SK-N-SH (cell line): ENCODE data around the gene PTPN12.

Experiments used
- EP300 ChIP-seq, 2 experiments: IDR thresholded peaks; 2 replicates each; pipeline versions ENCODE4 v1.4.0 to v1.6.1; 2012; ENCODE audit warnings: borderline replicate concordance in 1 of 2, low read depth in 1 of 2, low read length in 1 of 2
- EZH2phosphoT487 ChIP-seq: fragments of 200-600 bp; sonication (generic); IDR thresholded peaks from 2 replicates; pipeline ENCODE4 v1.6.1; 2017; ENCODE audit warnings: low read depth, mixed run types, mild to moderate bottlenecking, antibody characterized with exemption, moderate library complexity, borderline replicate concordance
- GABPA ChIP-seq: IDR thresholded peaks from 2 replicates; pipeline ENCODE4 v1.4.0; 2012; ENCODE audit warnings: low read depth, mild to moderate bottlenecking
- NRF1 ChIP-seq: IDR thresholded peaks from 2 replicates; pipeline ENCODE4 v1.6.1; 2012; ENCODE audit warnings: low read depth, mild to moderate bottlenecking, low read length
- POLR2AphosphoS5 ChIP-seq: IDR thresholded peaks from 2 replicates; pipeline ENCODE4 v1.6.1; 2012; ENCODE audit warnings: low read depth, low read length
- REST ChIP-seq: IDR thresholded peaks from 2 replicates; pipeline ENCODE4 v1.6.1; 2012; ENCODE audit warnings: mild to moderate bottlenecking, low read depth, low read length, moderate library complexity
- RXRA ChIP-seq: IDR thresholded peaks from 2 replicates; pipeline ENCODE4 v1.4.0; 2012; ENCODE audit warnings: low read depth, mild to moderate bottlenecking, borderline replicate concordance
- TAF1 ChIP-seq: IDR thresholded peaks from 2 replicates; pipeline ENCODE4 v1.6.1; 2012; ENCODE audit warnings: low read depth, mild to moderate bottlenecking, low read length, moderate library complexity, borderline replicate concordance
- TCF12 ChIP-seq: IDR thresholded peaks from 2 replicates; pipeline ENCODE4 v1.4.0; 2012
- TEAD4 ChIP-seq: IDR thresholded peaks from 2 replicates; pipeline ENCODE4 v1.4.0; 2012; ENCODE audit warnings: mild to moderate bottlenecking, borderline replicate concordance; ENCODE audit not compliant: insufficient read depth
- YY1 ChIP-seq: IDR thresholded peaks from 2 replicates; pipeline ENCODE4 v1.4.0; 2012; ENCODE audit warnings: low read depth, mild to moderate bottlenecking
- TF ChIP-seq, protein P1 (sequence below): fragments of 200-600 bp; sonication (generic); IDR thresholded peaks from 2 replicates; pipeline ENCODE4 v1.6.1; 2017; ENCODE audit warnings: antibody characterized with exemption, mild to moderate bottlenecking, moderate library complexity
- TF ChIP-seq, protein P2 (sequence below): IDR thresholded peaks from 2 replicates; pipeline ENCODE4 v1.4.0; 2012; ENCODE audit warnings: low read depth
- TF ChIP-seq, protein P3 (sequence below): IDR thresholded peaks from 2 replicates; pipeline ENCODE4; 2012

- TF ChIP-seq EZH2phosphoT487 (no peak), EP300 (IDR thresholded peaks at IDR 0.05; ENCODE audit: borderline replicate concordance in 1 of 2, low read depth in 1 of 2, low read length in 1 of 2) (no peak), TAF1 (no peak), POLR2AphosphoS5 (no peak), TCF12 (no peak), GABPA (no peak), NRF1 (no peak), YY1 (no peak), TEAD4 (no peak), RXRA (no peak), REST (no peak)
- TF ChIP-seq, protein P1, sequence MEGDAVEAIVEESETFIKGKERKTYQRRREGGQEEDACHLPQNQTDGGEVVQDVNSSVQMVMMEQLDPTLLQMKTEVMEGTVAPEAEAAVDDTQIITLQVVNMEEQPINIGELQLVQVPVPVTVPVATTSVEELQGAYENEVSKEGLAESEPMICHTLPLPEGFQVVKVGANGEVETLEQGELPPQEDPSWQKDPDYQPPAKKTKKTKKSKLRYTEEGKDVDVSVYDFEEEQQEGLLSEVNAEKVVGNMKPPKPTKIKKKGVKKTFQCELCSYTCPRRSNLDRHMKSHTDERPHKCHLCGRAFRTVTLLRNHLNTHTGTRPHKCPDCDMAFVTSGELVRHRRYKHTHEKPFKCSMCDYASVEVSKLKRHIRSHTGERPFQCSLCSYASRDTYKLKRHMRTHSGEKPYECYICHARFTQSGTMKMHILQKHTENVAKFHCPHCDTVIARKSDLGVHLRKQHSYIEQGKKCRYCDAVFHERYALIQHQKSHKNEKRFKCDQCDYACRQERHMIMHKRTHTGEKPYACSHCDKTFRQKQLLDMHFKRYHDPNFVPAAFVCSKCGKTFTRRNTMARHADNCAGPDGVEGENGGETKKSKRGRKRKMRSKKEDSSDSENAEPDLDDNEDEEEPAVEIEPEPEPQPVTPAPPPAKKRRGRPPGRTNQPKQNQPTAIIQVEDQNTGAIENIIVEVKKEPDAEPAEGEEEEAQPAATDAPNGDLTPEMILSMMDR, result no peak
- TF ChIP-seq, protein P2, sequence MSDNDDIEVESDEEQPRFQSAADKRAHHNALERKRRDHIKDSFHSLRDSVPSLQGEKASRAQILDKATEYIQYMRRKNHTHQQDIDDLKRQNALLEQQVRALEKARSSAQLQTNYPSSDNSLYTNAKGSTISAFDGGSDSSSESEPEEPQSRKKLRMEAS, result no peak
- TF ChIP-seq, protein P3, sequence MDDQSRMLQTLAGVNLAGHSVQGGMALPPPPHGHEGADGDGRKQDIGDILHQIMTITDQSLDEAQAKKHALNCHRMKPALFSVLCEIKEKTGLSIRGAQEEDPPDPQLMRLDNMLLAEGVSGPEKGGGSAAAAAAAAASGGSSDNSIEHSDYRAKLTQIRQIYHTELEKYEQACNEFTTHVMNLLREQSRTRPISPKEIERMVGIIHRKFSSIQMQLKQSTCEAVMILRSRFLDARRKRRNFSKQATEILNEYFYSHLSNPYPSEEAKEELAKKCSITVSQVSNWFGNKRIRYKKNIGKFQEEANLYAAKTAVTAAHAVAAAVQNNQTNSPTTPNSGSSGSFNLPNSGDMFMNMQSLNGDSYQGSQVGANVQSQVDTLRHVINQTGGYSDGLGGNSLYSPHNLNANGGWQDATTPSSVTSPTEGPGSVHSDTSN, result no peak
These were observed 8.7 kb upstream of the PTPN12 start for GRCh38 chr7:77528368-77528767.
